GM06990 (cell line): ENCODE results near the gene SSH2.
"Not testable (repeated sequence)": the region's sequence is repeated elsewhere in the genome, so short reads cannot be mapped to it uniquely, and the experiment has no call there.

Experiments used
- DNase-seq: peaks from one replicate; pipeline ENCODE4 v3.0.0-alpha.2; 2011; ENCODE audit not compliant: insufficient read length; ENCODE audit errors: extremely low read depth
- H3K27me3 ChIP-seq: replicated peaks from 2 replicates; pipeline ENCODE4 v1.6.0; 2011; ENCODE audit warnings: low read length; ENCODE audit not compliant: control insufficient read depth, insufficient read depth
- H3K36me3 ChIP-seq: 2 replicates; pipeline ENCODE4 v1.5.1; 2011; ENCODE audit warnings: low read length; ENCODE audit not compliant: control insufficient read depth, insufficient read depth
- H3K4me3 ChIP-seq: replicated peaks from 2 replicates; pipeline ENCODE4 v1.5.1; 2011; ENCODE audit warnings: low read depth, mild to moderate bottlenecking, control low read depth, low read length
- CTCF ChIP-seq: IDR thresholded peaks from 2 replicates; pipeline ENCODE4 v1.5.1; 2011; ENCODE audit warnings: low read length, control low read depth, mild to moderate bottlenecking, inconsistent platforms; ENCODE audit not compliant: insufficient read depth, poor library complexity, severe bottlenecking

Gene SSH2

DNA sequence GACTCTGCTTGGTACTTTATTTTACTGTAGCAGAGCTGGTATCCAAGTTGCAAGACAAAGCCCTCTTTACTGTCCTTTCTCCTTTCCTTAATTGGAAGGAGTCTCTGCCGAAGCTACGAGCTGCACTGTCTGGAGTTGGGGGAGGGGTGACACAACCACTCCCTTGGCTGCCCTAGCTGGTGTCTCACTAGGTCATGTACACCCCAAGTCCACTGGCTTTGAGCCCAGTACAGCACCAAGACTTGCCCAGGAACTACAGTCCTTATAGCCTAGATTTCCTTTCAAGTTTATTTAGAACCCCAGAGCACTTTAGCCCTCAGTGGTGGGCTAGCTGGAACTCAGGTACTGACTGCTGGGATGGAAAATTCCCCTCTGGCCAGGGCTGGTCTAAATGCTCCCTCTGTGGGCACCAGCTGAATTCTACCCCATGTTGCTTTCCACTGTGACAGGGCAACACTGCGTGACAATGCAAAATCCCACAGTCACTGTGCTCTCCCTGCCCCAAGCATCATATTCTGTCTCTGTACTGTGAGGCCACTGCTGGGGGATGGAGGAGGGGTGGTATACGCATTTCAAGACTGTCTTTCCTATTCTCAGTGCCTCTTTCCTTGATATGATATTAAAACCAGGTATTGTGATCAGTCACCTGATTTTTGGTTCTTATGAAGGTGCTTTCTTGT, 29.8 kb upstream of the SSH2 start:
- Histone ChIP-seq H3K4me3 (no peak overlapping the region), H3K27me3 (no peaks in the 10 kb centered on the region), H3K36me3 (no peaks in the 10 kb centered on the region)
- no peak for DNase-seq
- no peak for TF ChIP-seq CTCF

DNA sequence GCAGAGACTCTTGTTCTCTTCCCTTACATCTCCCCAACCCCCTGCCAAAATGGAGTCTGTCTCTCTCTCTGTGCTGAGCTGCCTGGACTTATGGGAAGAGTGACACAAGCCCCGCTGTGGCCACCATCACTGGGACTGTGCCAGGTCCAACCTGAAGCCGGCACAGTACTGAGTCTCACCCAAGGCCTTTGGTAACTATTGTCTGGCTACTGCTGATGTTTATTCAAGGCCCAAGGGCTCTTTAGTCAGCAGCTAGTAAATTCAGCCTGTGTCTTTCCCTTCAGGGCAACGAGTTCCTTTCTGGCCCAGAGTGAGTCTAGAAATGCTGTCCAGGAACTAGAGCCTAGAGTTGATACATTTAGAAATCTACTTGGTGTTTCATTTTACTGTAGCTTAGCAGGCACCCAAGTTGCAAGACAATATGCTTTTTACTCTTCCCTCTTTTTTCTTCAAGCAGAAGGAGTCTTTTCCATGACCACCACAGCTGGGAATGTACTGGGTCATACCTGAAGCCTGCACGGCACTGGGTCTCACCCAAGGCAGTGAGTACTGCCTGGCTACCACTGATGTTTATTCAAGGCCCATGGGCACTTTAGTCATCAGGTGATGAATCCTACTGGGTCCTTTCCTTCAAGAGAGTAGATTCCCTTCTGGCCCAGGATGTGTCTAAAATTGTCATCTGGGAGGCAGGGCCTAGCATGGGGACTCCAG, 29.1 kb upstream of the SSH2 start:
- DNase-seq = no peak
- no peaks in the 10 kb centered on the region for H3K36me3 ChIP-seq

GRCh38 chr17:29957488-29957887, 27.5 kb upstream of the SSH2 start:
- not testable (repeated sequence) for H3K27me3 ChIP-seq, H3K4me3 ChIP-seq, DNase-seq, H3K36me3 ChIP-seq

More for the DNA sequence above, 29.1 kb upstream of the SSH2 start:
- Histone ChIP-seq H3K4me3 (no peak overlapping the region), H3K27me3 (no peaks in the 10 kb centered on the region)
- TF ChIP-seq CTCF = no peak

- H3K4me3 ChIP-seq = no peak overlapping the region
- no peak for DNase-seq
- no peaks in the 10 kb centered on the region for H3K36me3 ChIP-seq
- no peak for TF ChIP-seq CTCF
- H3K27me3 ChIP-seq = no peaks in the 10 kb centered on the region
Observed at GRCh38 chr17:29956225-29956624, 26.2 kb upstream of the SSH2 start.

- peak; percentile 7 for TF ChIP-seq CTCF
- DNase-seq = no peak
- Histone ChIP-seq H3K36me3 (no peaks in the 10 kb centered on the region), H3K4me3 (no peak overlapping the region), H3K27me3 (no peaks in the 10 kb centered on the region)
Observed at GRCh38 chr17:29954405-29954804, 24.4 kb upstream of the SSH2 start.

DNA sequence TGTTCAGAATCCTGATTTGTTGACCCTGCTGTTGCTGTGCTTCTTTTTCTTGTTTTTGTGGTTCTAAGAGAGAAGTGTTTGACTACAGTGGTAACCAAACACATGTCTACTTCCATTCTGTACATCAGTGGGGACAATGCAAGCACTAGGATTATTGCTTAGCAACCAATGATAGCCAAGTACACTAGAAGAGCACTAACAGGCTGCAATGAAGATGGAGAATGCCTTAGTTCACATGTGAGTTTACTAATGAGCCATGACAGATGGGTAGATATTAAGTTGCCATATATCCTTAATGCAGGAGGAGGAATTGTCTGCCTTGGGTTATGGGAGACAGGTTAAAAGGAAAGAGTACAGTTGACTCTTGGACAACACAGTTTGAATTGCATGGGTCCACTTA, 19.7 kb upstream of the SSH2 start:
- Histone ChIP-seq H3K36me3 (no peaks in the 10 kb centered on the region), H3K27me3 (no peaks in the 10 kb centered on the region), H3K4me3 (no peak overlapping the region)
- no peak for TF ChIP-seq CTCF
- no peak for DNase-seq
